ENCODE data around the gene CUL1.

- TF ChIP-seq EP300 (IDR thresholded peaks at IDR 0.05) (no peak), CTCF (IDR thresholded peaks at IDR 0.05) (no peak), POLR2AphosphoS5 (IDR thresholded peaks at IDR 0.05) (no peak), POLR2A (IDR thresholded peaks at IDR 0.05) (no peak)
Observed at GRCh38 chr7:148720472-148720871, 21.8 kb downstream of the CUL1 start.

All from sigmoid colon (tissue), 4 donors.